H1 (cell line): ENCODE data around the gene SMIM24. TPM values are rescaled to one million over a fixed set of nuclear protein-coding genes. Genes with fewer than 3 reads are reported as not detected.

Source experiments
- CTCF ChIA-PET: fragments of 300-600 bp; sonication (Branson Sonifier 250); formaldehyde crosslinking; loops from one replicate; lab custom pipeline; 2021; ENCODE audit not compliant: partially characterized antibody; lab: Charles Lee
- POLR2A ChIA-PET: fragments of 300-600 bp; sonication (Branson Sonifier 250); formaldehyde crosslinking; loops from one replicate; lab custom pipeline; 2021; ENCODE audit warnings: inconsistent platforms; ENCODE audit not compliant: partially characterized antibody; lab: Charles Lee
- DNase-seq, 2 experiments: peaks; one replicate each; pipeline versions ENCODE4 v3.0.0 to v3.0.0-alpha.2; 2010 to 2022; ENCODE audit warnings: low spot score in 2 of 2, low read depth in 1 of 2, mixed read lengths in 1 of 2
- FAIRE-seq: peaks from 2 replicates; lab custom pipeline; 2011; peaks lifted over from hg19 to GRCh38; lab: Jason Lieb, UNC
- H2AFZ ChIP-seq: 2 replicates; pipeline ENCODE4 v1.8.1; 2012; ENCODE audit warnings: low read length, inconsistent platforms
- H2AK5ac ChIP-seq: 2 replicates; pipeline ENCODE4 v1.6.1; 2013; ENCODE audit warnings: low read depth, low read length
- H2BK120ac ChIP-seq: replicated peaks from 2 replicates; pipeline ENCODE3; 2013; ENCODE audit warnings: low read depth, low read length, inconsistent platforms
- H2BK12ac ChIP-seq: 2 replicates; pipeline ENCODE4 v1.6.1; 2013; ENCODE audit warnings: low read depth, low read length
- H2BK15ac ChIP-seq: 2 replicates; pipeline ENCODE4 v1.6.1; 2013; ENCODE audit warnings: low read length
- H2BK20ac ChIP-seq: 2 replicates; pipeline ENCODE4 v1.6.1; 2013; ENCODE audit warnings: low read length
- H2BK5ac ChIP-seq: 2 replicates; pipeline ENCODE4 v1.6.1; 2013; ENCODE audit warnings: low read depth, low read length
- H3K14ac ChIP-seq: 2 replicates; pipeline ENCODE4 v1.6.1; 2013; ENCODE audit warnings: inconsistent platforms; ENCODE audit not compliant: insufficient read length
- H3K18ac ChIP-seq: 2 replicates; pipeline ENCODE4 v1.6.1; 2013; ENCODE audit warnings: low read length; ENCODE audit errors: extremely low read depth
- H3K23ac ChIP-seq: 2 replicates; pipeline ENCODE4 v1.6.1; 2013; ENCODE audit warnings: inconsistent platforms; ENCODE audit not compliant: insufficient read length
- H3K23me2 ChIP-seq: 2 replicates; pipeline ENCODE4 v1.6.1; 2013; ENCODE audit warnings: low read depth, low read length
- H3K27ac ChIP-seq: 2 replicates; pipeline ENCODE4 v1.6.1; 2011; ENCODE audit warnings: low read depth, low read length, inconsistent platforms
- H3K27me3 ChIP-seq, 4 experiments: replicated peaks in 1 of 4; 1 replicate in 1 of 4; 2 replicates in 3 of 4; pipeline versions ENCODE4 v1.6.1 to v1.8.1; 2011 to 2013; ENCODE audit warnings: low read length in 3 of 4, mild to moderate bottlenecking in 3 of 4, inconsistent platforms in 2 of 4, mixed read lengths in 2 of 4, moderate library complexity in 1 of 4; ENCODE audit not compliant: control insufficient read depth in 3 of 4, insufficient read depth in 3 of 4; ENCODE audit errors: extremely low read depth in 1 of 4
- H3K36me3 ChIP-seq, 4 experiments: 2 replicates each; pipeline versions ENCODE4 v1.6.1 to v1.8.1; 2011 to 2013; ENCODE audit warnings: mild to moderate bottlenecking in 4 of 4, low read length in 3 of 4, moderate library complexity in 2 of 4, control low read depth in 1 of 4, inconsistent platforms in 1 of 4; ENCODE audit not compliant: insufficient read depth in 4 of 4, control insufficient read depth in 2 of 4
- H3K4ac ChIP-seq: replicated peaks from 2 replicates; pipeline ENCODE3; 2013; ENCODE audit warnings: low read length, low read depth, mixed read lengths, inconsistent platforms; ENCODE audit not compliant: insufficient read length
- H3K4me1 ChIP-seq, 4 experiments: replicated peaks in 1 of 4; 1 replicate in 1 of 4; 2 replicates in 3 of 4; pipeline versions ENCODE4 v1.6.1 to v1.8.1; 2011 to 2013; ENCODE audit warnings: low read length in 3 of 4, inconsistent platforms in 2 of 4, mixed read lengths in 1 of 4; ENCODE audit not compliant: insufficient read depth in 4 of 4, control insufficient read depth in 3 of 4
- H3K4me2 ChIP-seq, 2 experiments: 2 replicates each; pipeline versions ENCODE4 v1.6.1 to v1.8.1; 2011 to 2013; ENCODE audit warnings: low read depth in 2 of 2, low read length in 2 of 2, control low read depth in 1 of 2, inconsistent platforms in 1 of 2, mild to moderate bottlenecking in 1 of 2; ENCODE audit not compliant: insufficient read depth in 1 of 2
- H3K4me3 ChIP-seq, 4 experiments: fragments of 200-600, 300-600 bp in 1 of 4; sonication (generic), shearing (Covaris generic), sonication (Bioruptor Twin) in 1 of 4; 2 replicates each; pipeline versions ENCODE4 v1.5.1 to v1.8.1; 2011 to 2016; ENCODE audit warnings: low read length in 4 of 4, low read depth in 3 of 4, control low read depth in 2 of 4, inconsistent platforms in 2 of 4, mild to moderate bottlenecking in 2 of 4, mixed read lengths in 1 of 4, moderate library complexity in 1 of 4; ENCODE audit not compliant: insufficient read depth in 2 of 4; ENCODE audit errors: extremely low read depth in 1 of 4
- H3K56ac ChIP-seq: replicated peaks from 2 replicates; pipeline ENCODE3; 2013; ENCODE audit warnings: low read depth, mild to moderate bottlenecking, mixed read lengths, low read length, inconsistent platforms; ENCODE audit not compliant: insufficient read length
- H3K79me1 ChIP-seq: 2 replicates; pipeline ENCODE4 v1.6.1; 2013; ENCODE audit warnings: low read depth, low read length, control low read depth
- H3K79me2 ChIP-seq, 2 experiments: 2 replicates each; pipeline versions ENCODE4 v1.6.1 to v1.8.1; 2012 to 2013; ENCODE audit warnings: low read length in 2 of 2, mild to moderate bottlenecking in 2 of 2, inconsistent platforms in 1 of 2; ENCODE audit not compliant: insufficient read depth in 2 of 2, control insufficient read depth in 1 of 2
- H3K9ac ChIP-seq, 4 experiments: replicated peaks in 1 of 4; 1 replicate in 1 of 4; 2 replicates in 3 of 4; pipeline versions ENCODE4 v1.6.1 to v1.8.1; 2011 to 2013; ENCODE audit warnings: low read depth in 3 of 4, low read length in 3 of 4, control low read depth in 2 of 4, mild to moderate bottlenecking in 2 of 4, moderate library complexity in 2 of 4, inconsistent platforms in 1 of 4; ENCODE audit errors: extremely low read depth in 1 of 4
- H3K9me3 ChIP-seq, 2 experiments: 2 replicates each; pipeline versions ENCODE4 v1.6.1 to v1.8.1; 2012 to 2013; ENCODE audit warnings: mild to moderate bottlenecking in 2 of 2, moderate library complexity in 2 of 2, control low read depth in 1 of 2, inconsistent platforms in 1 of 2, low read depth in 1 of 2, low read length in 1 of 2, mixed read lengths in 1 of 2; ENCODE audit not compliant: insufficient read depth in 2 of 2
- H4K20me1 ChIP-seq, 2 experiments: replicated peaks in 1 of 2; 2 replicates each; pipeline versions ENCODE3 to v1.8.1; 2011 to 2013; ENCODE audit warnings: inconsistent platforms in 2 of 2, low read length in 2 of 2, mild to moderate bottlenecking in 1 of 2; ENCODE audit not compliant: insufficient read depth in 2 of 2, control insufficient read depth in 1 of 2
- H4K5ac ChIP-seq: 2 replicates; pipeline ENCODE4 v1.6.1; 2013; ENCODE audit warnings: low read length, low read depth, mixed read lengths, inconsistent platforms; ENCODE audit not compliant: insufficient read length
- H4K8ac ChIP-seq: 2 replicates; pipeline ENCODE4 v1.8.0; 2013; ENCODE audit warnings: mild to moderate bottlenecking, moderate library complexity, low read length, inconsistent platforms; ENCODE audit not compliant: insufficient read depth; ENCODE audit errors: extremely low read depth
- H4K91ac ChIP-seq: replicated peaks from 2 replicates; pipeline ENCODE3; 2013; ENCODE audit warnings: low read length, mixed read lengths, inconsistent platforms; ENCODE audit not compliant: insufficient read length
- BRCA1 ChIP-seq: IDR thresholded peaks from 2 replicates; pipeline ENCODE4 v1.6.1; 2012; ENCODE audit warnings: low read depth, low read length, improper control_type of control experiment
- CBX5 ChIP-seq: fragments of 300-800, 300-1000 bp; sonication (generic); IDR thresholded peaks from 2 replicates; pipeline ENCODE4 v1.7.1; 2016; ENCODE audit warnings: antibody characterized with exemption, low read length, low read depth
- EZH2 ChIP-seq: fragments of 200-600 bp; sonication (generic); IDR thresholded peaks from 2 replicates; pipeline ENCODE4 v1.7.1; 2012; ENCODE audit warnings: low read depth, mild to moderate bottlenecking, moderate library complexity, low read length, inconsistent platforms; ENCODE audit not compliant: severe bottlenecking
- HDAC6 ChIP-seq: IDR thresholded peaks from one replicate; pipeline ENCODE4 v1.7.1; 2012; ENCODE audit warnings: low read depth, mild to moderate bottlenecking, inconsistent platforms, low read length, moderate library complexity
- JUND ChIP-seq: IDR thresholded peaks from 2 replicates; pipeline ENCODE4 v1.6.1; 2011; ENCODE audit warnings: mild to moderate bottlenecking, improper control_type of control experiment, low read length
- POLR2AphosphoS5 ChIP-seq: IDR thresholded peaks from 2 replicates; pipeline ENCODE4 v1.6.1; 2011; ENCODE audit warnings: low read depth, low read length
- RBBP5 ChIP-seq: IDR thresholded peaks from 2 replicates; pipeline ENCODE4 v1.7.1; 2012; ENCODE audit warnings: low read depth, mild to moderate bottlenecking, inconsistent platforms, low read length, moderate library complexity, borderline replicate concordance
- RFX5 ChIP-seq: IDR thresholded peaks from 2 replicates; pipeline ENCODE4 v1.6.1; 2011; ENCODE audit warnings: low read depth, low read length, improper control_type of control experiment, borderline replicate concordance
- SP1 ChIP-seq: IDR thresholded peaks from 2 replicates; pipeline ENCODE4 v1.6.1; 2011; ENCODE audit warnings: low read depth, low read length
- SRF ChIP-seq: IDR thresholded peaks from 2 replicates; pipeline ENCODE4 v1.6.1; 2011; ENCODE audit warnings: mild to moderate bottlenecking, low read depth, low read length, moderate library complexity
- TEAD4 ChIP-seq: IDR thresholded peaks from 2 replicates; pipeline ENCODE4 v1.6.1; 2012; ENCODE audit warnings: low read depth, low read length, inconsistent platforms, mixed read lengths
- ZNF274 ChIP-seq: IDR thresholded peaks from 2 replicates; pipeline ENCODE4 v1.7.0; 2012; ENCODE audit warnings: low read length, borderline replicate concordance; ENCODE audit errors: extremely low read depth
- WGBS, 2 experiments: shearing (Covaris generic) in 1 of 2; methylation state at CpG; one replicate each; pipeline versions ENCODE4 v1.1.6 to v1.1.7; 2013 to 2015; ENCODE audit warnings: low lambda C conversion rate in 2 of 2, mixed read lengths in 2 of 2, inconsistent platforms in 1 of 2, low coverage in 1 of 2, missing lambda C conversion rate in 1 of 2; ENCODE audit not compliant: insufficient replicate concordance in 2 of 2, insufficient coverage in 1 of 2, insufficient read length in 1 of 2; ENCODE audit errors: extremely low coverage in 1 of 2, missing lambda C conversion rate in 1 of 2; 5-methylcytosine and 5-hydroxymethylcytosine counted together
- polyA plus RNA-seq, 7 experiments: library from polyadenylated mRNA; depleted of rRNA in 3 of 7; stranded (reverse) in 5 of 7; unstranded in 2 of 7; fragments of >200 nt in 5 of 7; fragments of 200-250 nt in 2 of 7; gene quantifications; 1 replicate in 5 of 7; 2 replicates in 1 of 7; 4 replicates in 1 of 7; pipeline versions ENCODE4 v1.2.1 to v1.2.3, GENCODE V29; 2011 to 2013; ENCODE audit warnings: missing spikeins in 2 of 7, mixed read lengths in 2 of 7
- total RNA-seq: library from RNA; stranded (reverse); fragmentation: NEBNext Ultra II Directional; extraction: Animal tissue kit (Norgen Biotek cat#: 25700); gene quantifications from 2 replicates; pipeline ENCODE4 v1.2.1, GENCODE V29; 2021

SMIM24 gene
- total and polyA plus RNA-seq, 2 of the 8 experiments (the other 6 are each of a cell fraction or from before 2014, with no cell fraction given): 3.8 to 4.5 TPM

GRCh38 chr19:3517638-3518037 lies 37.3 kb upstream of the SMIM24 start:
- WGBS, 2 experiments: 97% methylated on average over 2 of the region's 2 CpGs; no CpG with 5 or more reads in 1 of the 2 experiments
- POLR2A ChIA-PET: interaction anchor here (1.1 to 1.5 kb wide), 2 partner anchors 17 to 21 kb away, joined by 4 to 5 read pairs; partner anchors contain the start of genes DOHH and TEKTIP1
- CTCF ChIA-PET: interaction anchor here (1.0 to 5.4 kb wide), 5 partner anchors 9 to 193 kb away, joined by 3 to 28 read pairs (median 3); no protein-coding TSS in a partner anchor
- TF ChIP-seq JUND (no peak), RFX5 (no peak), SP1 (no peak), SRF (no peak), CBX5 (no peak), RBBP5 (no peak), TEAD4 (no peak), BRCA1 (no peak), ZNF274 (no peak), HDAC6 (no peak), EZH2 (no peak), POLR2AphosphoS5 (no peak)

More at GRCh38 chr19:3517638-3518037, 37.3 kb upstream of the SMIM24 start:
- H2BK120ac ChIP-seq: peak overlapping the region; percentile 74
- H3K4me3 ChIP-seq: no peak overlapping the region
- no peak overlapping the region for H2AFZ ChIP-seq
- H4K5ac ChIP-seq: no peak overlapping the region
- H3K14ac ChIP-seq: no peak overlapping the region
- H3K79me2 ChIP-seq: peaks cover 0 to 70% of the 10 kb centered on the region in 2 experiments; a peak in 3 of 4 replicates
- DNase-seq (no peak), FAIRE-seq (no peak)
- H2BK15ac ChIP-seq: no peak overlapping the region
- no peaks in the 10 kb centered on the region for H3K36me3 ChIP-seq
- no peak overlapping the region for H3K18ac ChIP-seq
- H2BK12ac ChIP-seq: 0 out of 2 replicates have a peak overlapping the region, but pooled peaks have one; percentile 50
- H3K4me2 ChIP-seq: peak overlapping the region in 1 of 2 experiments; percentile 5; a peak in 1 of 4 replicates
- H3K23ac ChIP-seq: no peak overlapping the region
- no peak overlapping the region for H3K27ac ChIP-seq
- H4K8ac ChIP-seq: no peak overlapping the region
- H3K4ac ChIP-seq: no peak overlapping the region
- H3K9ac ChIP-seq: no peak overlapping the region
- no peaks in the 10 kb centered on the region for H3K23me2 ChIP-seq
- peaks cover 0 to 29% (median 20%) of the 10 kb centered on the region in 4 experiments; a peak in 6 of 7 replicates for H3K4me1 ChIP-seq
- no peaks in the 10 kb centered on the region for H3K9me3 ChIP-seq
- no peak overlapping the region for H4K91ac ChIP-seq
- no peak overlapping the region for H2BK5ac ChIP-seq
- H2BK20ac ChIP-seq: no peak overlapping the region
- H2AK5ac ChIP-seq: no peak overlapping the region
- peaks cover 0 to 20% of the 10 kb centered on the region in 2 experiments for H4K20me1 ChIP-seq
- peaks cover 14% of the 10 kb centered on the region for H3K79me1 ChIP-seq
- no peak overlapping the region for H3K56ac ChIP-seq
- no peaks in the 10 kb centered on the region for H3K27me3 ChIP-seq
